Esophagus squamous epithelium (tissue), 5 donors: Measurements from ENCODE around the gene PAFAH2. TPM values are rescaled to one million over a fixed set of nuclear protein-coding genes. Genes with fewer than 3 reads are reported as not detected.

Experiments used
- DNase-seq: peaks from one replicate; lab custom pipeline; 2025; lab: John Stamatoyannopoulos, UW
- H3K27ac ChIP-seq, 4 donors: fragments of 200-600 bp; sonication (generic); one replicate each; pipeline ENCODE4 v1.5.1; 2016 to 2019; ENCODE audit warnings: mild to moderate bottlenecking in 1 of 4
- H3K27me3 ChIP-seq, 4 donors: fragments of 200-600 bp; sonication (generic); 1 replicate in 3 of 4; 2 replicates in 1 of 4; pipeline versions ENCODE4 v1.5.1 to v1.6.0; 2017 to 2021; ENCODE audit warnings: antibody characterized with exemption in 1 of 4
- H3K36me3 ChIP-seq, 3 donors: fragments of 200-600 bp; sonication (generic); one replicate each; pipeline ENCODE4 v1.5.1; 2016 to 2019
- H3K4me1 ChIP-seq, 3 donors: fragments of 200-600 bp; sonication (generic); one replicate each; pipeline ENCODE4 v1.5.1; 2017 to 2019
- H3K4me3 ChIP-seq, 4 donors: fragments of 200-600 bp; sonication (generic); 1 replicate in 3 of 4; 2 replicates in 1 of 4; pipeline ENCODE4 v1.5.1; 2016 to 2019; ENCODE audit warnings: mild to moderate bottlenecking in 2 of 4, moderate library complexity in 1 of 4
- H3K9me3 ChIP-seq, 3 donors: fragments of 200-600 bp; sonication (generic); one replicate each; pipeline ENCODE4 v1.5.1; 2016 to 2019
- POLR2A ChIP-seq, 4 donors: fragments of 450-650 bp; IDR thresholded peaks; one replicate each; pipeline ENCODE4 v1.6.1; 2017; ENCODE audit warnings: antibody characterized with exemption in 4 of 4, mild to moderate bottlenecking in 4 of 4, moderate library complexity in 3 of 4
- WGBS, 2 donors: methylation state at CpG; one replicate each; pipeline ENCODE4 v1.1.5; 2018; 5-methylcytosine and 5-hydroxymethylcytosine counted together
- intact Hi-C: fragments of 100-400 bp; cut with DNase I; formaldehyde crosslinking; loops from one replicate; pipeline ENCODE4 v1.15.0; 2022
- total RNA-seq, 4 donors: library from RNA; depleted of rRNA; stranded (reverse); fragments of >200 nt; gene quantifications; one replicate each; pipeline ENCODE4 v1.1.0, GENCODE V29; 2016
- TF ChIP-seq, protein P1 (sequence below), 6 experiments: fragments of 450-650 bp in 4 of 6; fragments of 200-600 bp in 2 of 6; sonication (generic) in 2 of 6; IDR thresholded peaks; one replicate each; pipeline ENCODE4 v1.5.1; 2016 to 2019; ENCODE audit warnings: antibody characterized with exemption in 6 of 6, mild to moderate bottlenecking in 4 of 6, moderate library complexity in 4 of 6
- donor health status: DM: yes; HTN: yes; CAD: no.

The PAFAH2 gene
- total RNA-seq, result 10 to 100 TPM in 3 of 4 donors, 1 to 10 TPM in 1; 8.3 to 17.2 (median 11.7) TPM

DNA sequence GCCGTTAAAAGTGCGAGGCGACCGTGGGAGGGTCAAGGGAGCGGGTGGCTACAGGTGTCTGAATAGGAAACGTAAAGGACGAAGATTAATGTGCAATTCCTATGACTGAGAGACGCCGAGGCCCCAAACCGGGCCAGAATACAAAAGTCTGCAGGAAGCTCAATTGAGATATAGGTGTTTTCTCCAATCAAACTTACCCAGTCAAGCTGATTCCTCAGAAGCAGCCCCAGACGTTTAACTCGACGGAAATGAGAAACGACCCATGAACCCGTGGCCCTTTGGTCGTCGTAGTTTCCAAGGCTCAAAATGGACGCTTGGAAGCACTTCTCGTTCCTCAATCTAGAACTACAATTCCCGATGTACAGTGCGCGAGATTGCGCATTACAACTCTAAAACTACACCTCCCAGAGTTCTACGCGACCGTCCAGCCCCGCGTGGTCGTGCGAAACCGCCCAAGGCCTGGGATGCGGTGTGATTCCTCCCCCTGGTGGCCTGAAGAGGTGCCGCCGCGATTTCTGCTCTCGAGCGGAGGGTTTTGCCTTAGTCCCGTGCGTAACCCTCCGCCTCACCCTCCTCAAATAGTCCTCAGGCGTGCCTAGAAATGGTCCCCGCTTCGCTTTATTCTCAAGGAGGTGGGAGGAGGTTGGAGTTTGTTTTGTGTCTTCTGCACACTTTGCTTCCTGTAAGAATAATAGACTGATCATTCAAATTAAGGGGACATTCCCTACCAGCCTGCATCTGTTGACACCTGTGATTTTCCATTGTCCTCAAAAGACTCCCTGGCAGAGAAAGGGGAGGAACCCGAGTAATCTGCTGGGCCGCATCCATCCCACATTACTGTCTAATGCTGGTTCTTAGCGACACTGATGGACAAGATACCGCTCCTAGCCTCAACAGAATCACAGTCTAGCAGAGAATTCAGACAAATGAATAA lies at the start of gene PAFAH2:
TSS of gene PAFAH2 (minus strand) at position 236 of the 934 bp plus-strand sequence. CDS start 7,247 bp downstream, outside the sequence.
- WGBS, 2 donors, result 1% methylated on average over 25 to 44 of the region's 47 CpGs
- TF ChIP-seq POLR2A (IDR thresholded peaks at IDR 0.05), result peak in 3 of 4 donors; percentile 22 to 55 (median 49)
- TF ChIP-seq, protein P1, sequence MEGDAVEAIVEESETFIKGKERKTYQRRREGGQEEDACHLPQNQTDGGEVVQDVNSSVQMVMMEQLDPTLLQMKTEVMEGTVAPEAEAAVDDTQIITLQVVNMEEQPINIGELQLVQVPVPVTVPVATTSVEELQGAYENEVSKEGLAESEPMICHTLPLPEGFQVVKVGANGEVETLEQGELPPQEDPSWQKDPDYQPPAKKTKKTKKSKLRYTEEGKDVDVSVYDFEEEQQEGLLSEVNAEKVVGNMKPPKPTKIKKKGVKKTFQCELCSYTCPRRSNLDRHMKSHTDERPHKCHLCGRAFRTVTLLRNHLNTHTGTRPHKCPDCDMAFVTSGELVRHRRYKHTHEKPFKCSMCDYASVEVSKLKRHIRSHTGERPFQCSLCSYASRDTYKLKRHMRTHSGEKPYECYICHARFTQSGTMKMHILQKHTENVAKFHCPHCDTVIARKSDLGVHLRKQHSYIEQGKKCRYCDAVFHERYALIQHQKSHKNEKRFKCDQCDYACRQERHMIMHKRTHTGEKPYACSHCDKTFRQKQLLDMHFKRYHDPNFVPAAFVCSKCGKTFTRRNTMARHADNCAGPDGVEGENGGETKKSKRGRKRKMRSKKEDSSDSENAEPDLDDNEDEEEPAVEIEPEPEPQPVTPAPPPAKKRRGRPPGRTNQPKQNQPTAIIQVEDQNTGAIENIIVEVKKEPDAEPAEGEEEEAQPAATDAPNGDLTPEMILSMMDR (IDR thresholded peaks at IDR 0.05), result peak; percentile 96 to 100 (median 100)
- peaks cover 0 to 7% (median 0%) of the 10 kb centered on the region in 3 donors for H3K36me3 ChIP-seq

GRCh38 chr1:26047278-26047874 lies 49.5 kb upstream of the PAFAH2 start:
- DNase-seq, result no peak
- H3K36me3 ChIP-seq, result no peaks in the 10 kb centered on the region
- no peak overlapping the region for H3K4me3 ChIP-seq
- H3K27me3 ChIP-seq, result peaks cover 9 to 100% (median 16%) of the 10 kb centered on the region in 4 donors
- WGBS, 2 donors, result 54 to 66% methylated on average over 6 to 7 of the region's 7 CpGs
- H3K27ac ChIP-seq, result no peak overlapping the region
- H3K4me1 ChIP-seq, result peaks cover 7 to 18% (median 16%) of the 10 kb centered on the region in 3 donors
- TF ChIP-seq POLR2A (IDR thresholded peaks at IDR 0.05), result no peak
- TF ChIP-seq, protein P1 (IDR thresholded peaks at IDR 0.05), result no peak
- intact Hi-C loops, result no loop called here
- H3K9me3 ChIP-seq, result no peaks in the 10 kb centered on the region

More for the DNA sequence above, at the start of gene PAFAH2:
- Histone ChIP-seq H3K4me3 (peak within 1 kb of the TSS; percentile 43 to 80 (median 68)), H3K27ac (peak within 1 kb of the TSS; percentile 81 to 94 (median 90)), H3K4me1 (peaks cover 11 to 23% (median 15%) of the 10 kb centered on the region in 3 donors), H3K27me3 (no peaks in the 10 kb centered on the region), H3K9me3 (no peaks in the 10 kb centered on the region)
- intact Hi-C loops, result loop anchor here (1.0 to 10.0 kb wide), 2 partner anchors 103 to 173 kb away; no protein-coding TSS in a partner anchor
- DNase-seq, result peak; percentile 88

DNA sequence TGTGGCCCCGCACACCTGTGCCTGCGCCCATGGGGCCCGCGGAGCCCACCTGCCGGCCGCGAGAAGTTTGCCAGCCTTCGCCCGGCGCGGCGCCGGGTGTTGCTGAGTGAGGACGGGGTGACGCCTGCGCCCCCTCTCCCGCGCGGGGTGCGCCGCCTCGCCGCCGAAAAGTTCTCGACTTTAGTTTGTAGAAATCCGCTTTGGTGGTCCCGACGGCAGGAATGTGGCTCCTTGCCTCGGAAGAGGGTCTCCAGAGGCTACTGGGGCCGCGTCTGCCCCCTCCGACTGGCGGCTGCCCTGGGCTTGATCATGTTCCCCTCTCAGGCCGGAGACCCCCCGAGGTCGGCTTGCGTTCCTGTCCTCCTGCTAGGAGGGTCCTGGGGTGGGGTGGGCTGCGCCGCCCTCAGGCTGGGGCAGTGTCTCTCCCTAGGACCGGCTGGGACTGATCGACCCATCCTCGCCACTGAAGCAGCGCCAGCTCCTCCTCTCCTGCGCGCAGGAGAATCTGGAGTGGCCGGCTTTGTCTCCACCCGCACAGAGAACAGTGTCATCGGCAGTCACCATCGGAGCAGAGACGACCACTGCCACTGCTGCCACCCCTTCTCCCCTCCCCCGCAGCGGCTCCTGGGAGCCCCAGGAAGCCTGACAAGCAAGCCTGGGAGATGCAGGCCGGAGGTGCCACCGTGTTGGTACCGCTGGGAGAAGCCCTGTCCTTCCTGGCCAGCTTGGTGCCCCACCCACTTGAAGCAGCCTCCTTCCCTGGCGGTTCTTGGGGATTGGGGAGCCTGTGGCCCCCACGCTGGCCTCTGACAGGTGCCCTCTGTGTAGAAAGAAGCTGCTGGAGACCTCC lies 48.6 kb upstream of the PAFAH2 start:
- Histone ChIP-seq H3K4me3 (peak overlapping the region in 3 of 4 donors; percentile 2 to 52 (median 32)), H3K4me1 (peaks cover 7 to 18% (median 16%) of the 10 kb centered on the region in 3 donors), H3K36me3 (no peaks in the 10 kb centered on the region), H3K27ac (no peak overlapping the region), H3K9me3 (no peaks in the 10 kb centered on the region), H3K27me3 (peaks cover 9 to 100% (median 16%) of the 10 kb centered on the region in 4 donors)
- no peak for TF ChIP-seq POLR2A (IDR thresholded peaks at IDR 0.05)
- TF ChIP-seq, protein P1 (IDR thresholded peaks at IDR 0.05), result no peak
- intact Hi-C loops, result no loop called here
- DNase-seq, result no peak
- WGBS, 2 donors, result 12 to 30% methylated on average over 2 to 3 of the region's 57 CpGs

GRCh38 chr1:26045722-26046245 lies 47.9 kb upstream of the PAFAH2 start, which contains the start of gene SLC30A2:
Gene SLC30A2, minus strand, starts transcription at chr1:26046118. Its CDS starts 222 bp downstream, at chr1:26045896.
- Histone ChIP-seq H3K36me3 (no peaks in the 10 kb centered on the region), H3K4me3 (peak within 1 kb of the TSS in 3 of 4 donors; percentile 2 to 52 (median 32)), H3K27ac (no peak within 1 kb of the TSS), H3K27me3 (peaks cover 9 to 100% (median 16%) of the 10 kb centered on the region in 4 donors), H3K9me3 (no peaks in the 10 kb centered on the region), H3K4me1 (peaks cover 7 to 18% (median 16%) of the 10 kb centered on the region in 3 donors)
- TF ChIP-seq, protein P1 (IDR thresholded peaks at IDR 0.05), result no peak
- no peak for TF ChIP-seq POLR2A (IDR thresholded peaks at IDR 0.05)
- DNase-seq, result no peak
- intact Hi-C loops, result no loop called here
- 0% methylated on average over 3 of the region's 62 CpGs; no CpG with 5 or more reads in 1 of the 2 donors for WGBS, 2 donors
